ENCODE data around the gene ZSCAN18. TPM values are rescaled to one million over a fixed set of nuclear protein-coding genes. Genes with fewer than 3 reads are reported as not detected.

Gene ZSCAN18
- total RNA-seq, 1 donor from 2014 or later, result 109 TPM

DNA sequence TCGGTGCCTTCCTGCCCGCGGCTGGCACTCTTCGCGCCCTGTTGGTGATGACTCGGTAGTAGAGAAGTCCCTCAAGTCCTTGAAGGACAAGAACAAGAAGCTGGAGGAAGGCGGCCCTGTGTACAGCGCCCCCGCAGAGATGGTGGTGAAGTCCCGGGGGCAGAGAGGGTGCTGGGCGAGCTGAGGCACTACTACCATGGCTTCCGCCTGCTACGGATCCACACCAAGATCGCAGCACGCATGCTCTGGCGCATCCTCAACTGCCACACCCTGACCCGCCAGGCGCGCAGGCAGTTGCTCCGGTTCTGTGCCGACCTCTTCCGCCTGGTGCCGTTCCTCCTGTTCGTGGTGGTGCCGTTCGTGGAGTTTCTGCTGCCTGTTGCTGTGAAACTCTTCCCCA is 53.1 kb downstream of the ZSCAN18 start:
- DNase-seq (ENCODE audit: low spot score), result no peak

DNA sequence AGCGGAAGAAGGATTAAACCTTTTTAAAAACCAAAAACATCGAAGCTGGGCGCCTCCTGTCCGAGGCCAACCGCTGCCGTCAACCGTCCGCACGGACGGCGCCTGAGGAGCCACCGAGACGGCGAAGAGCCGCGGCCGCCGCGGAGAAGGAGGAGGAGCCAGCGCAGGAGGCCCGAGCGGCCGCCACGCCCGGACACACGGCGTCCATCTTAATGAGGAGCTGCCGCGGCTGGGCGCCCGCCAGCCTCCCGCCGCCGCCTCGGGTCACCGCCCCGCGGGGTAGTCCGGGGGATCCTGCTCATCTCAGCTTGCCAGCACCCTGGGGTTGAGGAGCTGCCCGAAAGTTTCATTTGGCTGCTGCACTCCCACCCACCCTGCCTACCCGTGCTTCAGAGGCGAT is 53.6 kb downstream of the ZSCAN18 start:
- no peak for DNase-seq (ENCODE audit: low spot score)

DNA sequence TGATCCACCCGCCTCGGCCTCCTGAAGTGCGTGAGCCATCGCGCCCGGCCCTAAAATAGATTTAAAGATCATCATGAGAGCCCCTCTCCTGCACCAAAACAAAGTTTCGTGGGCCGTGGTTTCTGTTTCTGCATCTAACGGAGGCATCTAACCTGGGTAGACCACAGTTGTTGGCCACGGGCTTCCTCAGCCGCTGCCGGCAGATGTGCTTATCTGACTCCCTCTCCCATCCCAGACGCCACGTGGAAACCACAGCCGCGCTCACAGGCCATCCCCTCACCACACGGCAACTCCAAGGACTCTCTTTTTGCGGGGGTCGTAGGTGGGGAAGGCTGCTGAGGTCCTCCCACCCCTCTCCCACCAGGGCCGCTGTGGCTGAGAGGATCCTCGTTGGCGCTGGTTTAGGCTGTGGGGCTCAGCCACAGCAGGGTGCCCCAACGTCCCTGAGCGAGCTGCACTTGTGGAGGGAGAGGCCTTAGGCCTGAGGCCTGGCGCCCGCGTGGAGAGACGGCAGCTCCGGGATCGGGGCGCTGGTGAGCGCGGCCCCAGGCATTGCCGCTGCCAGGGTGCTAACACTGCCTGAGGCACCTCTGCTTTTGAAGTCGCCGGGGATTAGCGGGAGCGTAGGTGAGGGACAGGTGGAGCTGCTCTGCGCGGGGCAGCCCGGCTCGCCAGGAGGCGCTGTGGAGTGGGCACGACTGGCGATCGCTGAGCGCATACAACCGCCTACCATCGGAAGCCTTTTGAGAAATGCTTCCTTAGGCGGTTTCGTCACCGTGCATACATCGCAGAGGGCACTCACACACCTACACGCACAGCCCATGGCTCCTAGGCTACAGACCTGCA is 55.3 kb downstream of the ZSCAN18 start:
- DNase-seq (ENCODE audit: low spot score), result no peak

DNA sequence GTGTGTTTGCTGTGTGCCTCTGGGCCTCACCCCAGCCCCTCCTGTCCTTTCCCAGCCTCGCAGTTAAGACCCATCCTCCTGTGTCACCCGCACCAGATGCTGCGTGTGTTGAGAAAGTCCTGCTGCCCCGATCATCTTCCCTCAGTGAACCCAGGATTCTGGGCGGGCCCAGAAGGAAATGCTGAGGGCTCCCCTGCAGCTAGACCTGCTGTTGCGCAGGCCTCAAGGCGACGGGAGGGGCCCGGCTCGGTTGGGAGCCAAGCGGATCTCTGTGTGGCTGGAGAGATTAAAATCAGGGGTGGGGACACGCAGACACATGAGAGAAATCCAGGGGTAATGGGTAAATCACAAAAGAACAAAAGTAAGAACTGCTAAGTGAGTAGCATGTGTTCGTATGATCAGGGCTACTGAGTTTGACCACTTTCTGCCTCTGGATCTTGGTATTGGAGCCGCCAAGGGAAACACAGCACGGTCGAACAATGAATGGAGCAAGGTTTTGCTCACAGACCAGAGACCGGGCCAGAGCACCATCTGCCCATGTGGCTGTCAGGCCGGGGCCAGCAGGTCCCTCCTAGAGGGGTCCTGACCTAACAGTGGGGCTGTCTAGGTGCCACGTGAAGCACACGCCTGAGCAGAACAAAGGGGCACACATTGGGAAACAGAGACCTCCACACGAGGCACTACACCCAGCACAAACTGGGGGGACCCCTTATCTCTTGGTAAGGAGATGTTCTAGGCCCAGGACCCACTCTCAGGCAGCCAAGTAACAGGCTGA is 57.1 kb downstream of the ZSCAN18 start:
- no peak for DNase-seq (ENCODE audit: low spot score)

DNA sequence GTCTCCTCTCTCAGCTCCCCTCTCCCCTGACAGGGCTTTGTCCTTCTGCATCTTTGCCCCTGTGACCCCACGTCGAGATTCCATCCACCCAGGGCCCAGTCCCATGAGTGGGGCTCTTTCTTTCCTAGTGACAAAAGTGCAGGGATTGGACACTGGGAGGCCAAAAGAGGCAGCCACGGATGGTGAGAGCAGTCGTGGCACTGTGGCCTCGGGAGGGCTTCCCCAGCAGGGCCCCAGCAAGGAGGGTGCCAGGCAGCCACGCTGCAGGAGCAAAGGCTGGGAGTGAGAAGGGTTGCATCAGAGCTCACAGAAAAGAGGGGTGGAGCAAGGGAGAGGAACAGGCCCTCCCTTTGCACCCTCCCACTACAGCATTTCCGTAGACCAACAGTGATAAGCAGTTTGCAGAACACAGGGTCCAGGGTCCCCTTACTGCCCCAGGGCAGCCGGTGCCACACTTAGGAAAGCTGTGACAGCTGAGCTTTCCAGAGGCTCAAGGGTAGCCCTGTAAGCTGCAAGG is 59.3 kb downstream of the ZSCAN18 start:
- no peak for DNase-seq (ENCODE audit: low spot score)

DNA sequence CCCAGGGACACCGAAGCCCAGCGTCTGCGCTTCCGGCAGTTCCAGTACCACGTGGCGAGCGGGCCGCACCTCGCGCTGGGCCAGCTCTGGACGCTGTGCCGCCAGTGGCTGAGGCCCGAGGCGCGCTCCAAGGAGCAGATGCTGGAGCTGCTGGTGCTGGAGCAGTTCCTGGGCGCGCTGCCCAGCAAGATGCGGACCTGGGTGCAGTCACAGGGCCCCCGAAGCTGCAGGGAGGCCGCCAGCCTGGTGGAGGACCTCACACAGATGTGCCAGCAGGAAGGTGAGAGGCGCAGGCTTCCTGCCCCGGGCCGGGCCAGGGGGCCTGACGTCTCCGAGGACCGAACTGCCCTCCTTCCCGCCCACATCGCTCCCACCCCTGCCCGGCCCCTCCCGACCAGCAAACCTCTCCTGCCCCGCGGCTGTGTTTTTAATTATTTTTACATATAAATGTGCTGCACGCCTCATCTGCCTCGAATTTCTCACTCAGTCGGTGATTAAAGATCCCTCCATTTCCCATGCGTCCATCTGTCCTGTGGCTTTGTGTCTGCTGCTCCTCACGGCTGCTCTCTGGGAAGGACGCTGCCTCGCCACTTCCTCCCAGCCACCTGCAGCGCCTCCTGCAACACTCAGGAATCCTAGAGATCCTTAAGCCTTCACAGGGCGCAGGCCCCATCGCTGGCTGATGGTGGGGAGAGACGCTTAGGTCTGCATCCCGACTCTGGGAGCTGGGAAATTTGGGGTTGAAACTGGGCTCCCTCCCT is 59.9 kb downstream of the ZSCAN18 start:
- DNase-seq (ENCODE audit: low spot score), result no peak

DNA sequence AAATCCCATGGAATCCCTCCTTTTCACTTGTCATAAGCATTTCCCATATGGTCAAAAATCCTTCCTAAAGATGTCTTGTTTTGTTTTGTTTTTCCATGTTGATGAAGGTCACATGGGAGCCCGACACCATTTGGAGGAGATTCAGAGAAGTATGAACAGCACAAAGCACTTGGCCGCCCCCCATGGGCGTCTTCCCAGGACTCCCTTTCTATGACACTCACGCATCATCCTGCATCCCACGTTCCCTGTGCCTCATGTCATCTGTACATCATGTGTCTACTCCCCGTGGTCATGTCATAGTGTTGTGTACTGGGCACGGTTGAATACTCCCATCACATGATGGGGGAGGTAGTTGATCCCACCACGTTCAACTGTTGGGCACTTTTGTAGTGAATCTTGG is 62.2 kb downstream of the ZSCAN18 start:
- DNase-seq (ENCODE audit: low spot score), result no peak

DNA sequence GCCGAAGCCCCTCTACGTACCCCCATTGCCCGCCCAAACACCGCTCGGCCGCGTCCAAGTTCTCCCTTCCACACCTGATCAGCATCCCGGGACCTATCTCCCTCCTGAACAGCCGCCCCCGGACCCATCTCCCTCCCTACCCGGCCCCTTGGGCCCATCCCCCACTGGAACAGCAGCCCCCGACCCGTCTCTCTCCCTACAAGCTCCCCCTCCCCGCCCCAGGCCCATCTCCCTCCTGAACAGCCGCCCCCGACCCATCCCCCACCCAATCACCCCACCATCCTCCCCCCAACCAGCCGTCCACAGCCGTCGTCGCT is 63.6 kb downstream of the ZSCAN18 start:
- no peak for DNase-seq (ENCODE audit: low spot score)

Other genes with a start within 250 kb of the ZSCAN18 start
- 60.2 TPM for gene ZNF587, start 248.4 kb downstream of the ZSCAN18 start, total RNA-seq
- 51.7 TPM for gene ZNF814, start 209.2 kb downstream of the ZSCAN18 start, total RNA-seq
- gene ZNF417, start 181.6 kb downstream of the ZSCAN18 start, total RNA-seq, result 27.1 TPM
- gene ZNF418, start 162.8 kb downstream of the ZSCAN18 start, total RNA-seq, result 12.1 TPM
- 10.6 TPM for gene ZNF256, start 150.5 kb downstream of the ZSCAN18 start, total RNA-seq
- gene C19orf18, start 123.7 kb downstream of the ZSCAN18 start, total RNA-seq, result 2.2 TPM
- 28.1 TPM for gene ZNF606, start 95.4 kb downstream of the ZSCAN18 start, total RNA-seq
- 2.3 TPM for gene ZSCAN1, start 64.2 kb downstream of the ZSCAN18 start, total RNA-seq
- gene ZNF135, start 38.9 kb downstream of the ZSCAN18 start, total RNA-seq, result 14.1 TPM
- 14.8 TPM for gene ZNF329, start 52.6 kb upstream of the ZSCAN18 start, total RNA-seq
- 29.7 TPM for gene ZNF274, start 84.8 kb upstream of the ZSCAN18 start, total RNA-seq
- gene ZNF544, start 130.7 kb upstream of the ZSCAN18 start, total RNA-seq, result 46.4 TPM
- 8.6 TPM for gene ZNF8, start 180.7 kb upstream of the ZSCAN18 start, total RNA-seq
- gene ERVK3-1, start 207.1 kb upstream of the ZSCAN18 start, total RNA-seq, result 38.8 TPM
- gene ZSCAN22, start 228.8 kb upstream of the ZSCAN18 start, total RNA-seq, result 3.5 TPM